GM10248 (cell line): ENCODE measurements around the gene KLHDC7B.

Experiments
- CTCF ChIA-PET: fragments of 300-600 bp; sonication (Branson Sonifier 250); formaldehyde crosslinking; extraction: SDS; loops from one replicate; lab custom pipeline; 2021; ENCODE audit warnings: antibody characterized with exemption; lab: Yijun Ruan, JAX
- POLR2A ChIA-PET: fragments of 350-650 bp; sonication (Branson Sonifier 250); formaldehyde crosslinking; extraction: SDS; loops from one replicate; lab custom pipeline; 2020; ENCODE audit warnings: antibody characterized with exemption; lab: Yijun Ruan, JAX
- DNase-seq: peaks from one replicate; pipeline ENCODE4 v3.0.0; 2012; ENCODE audit errors: extremely low spot score
- TF ChIP-seq, protein P1 (sequence below): IDR thresholded peaks from 2 replicates; pipeline ENCODE4 v1.5.1; 2012; ENCODE audit warnings: mild to moderate bottlenecking, low read depth; ENCODE audit errors: extremely low read depth, missing control alignments, control extremely low read depth

KLHDC7B gene

DNA sequence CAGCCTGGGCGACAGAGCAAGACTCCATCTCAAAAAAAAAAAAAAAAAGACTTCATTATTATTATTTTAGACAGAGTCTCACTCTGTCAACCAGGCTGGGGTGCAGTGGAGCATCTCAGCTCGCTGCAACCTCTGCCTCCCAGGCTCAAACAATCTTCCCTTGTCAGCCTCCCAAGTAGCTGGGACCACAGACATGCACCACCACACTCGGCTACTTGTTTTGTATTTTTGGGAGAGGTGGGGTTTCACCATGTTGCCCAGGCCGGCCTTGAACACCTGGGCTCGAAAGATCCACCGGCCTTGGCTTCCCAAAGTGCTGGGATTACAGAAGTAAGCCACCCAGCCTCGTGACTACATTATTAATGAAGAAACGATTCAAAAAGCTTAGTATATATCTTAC is 10.6 kb upstream of the KLHDC7B start:
- ChIA-PET CTCF (interaction anchor here (1.2 to 3.5 kb wide), 4 partner anchors 10 to 86 kb away, joined by 3 to 33 read pairs (median 6); partner anchors contain the start of genes SCO2 and SYCE3), POLR2A (interaction anchor here (0.6 to 1.2 kb wide), 4 partner anchors 12 to 86 kb away, joined by 3 to 8 read pairs (median 4); no protein-coding TSS in a partner anchor)
- TF ChIP-seq, protein P1, sequence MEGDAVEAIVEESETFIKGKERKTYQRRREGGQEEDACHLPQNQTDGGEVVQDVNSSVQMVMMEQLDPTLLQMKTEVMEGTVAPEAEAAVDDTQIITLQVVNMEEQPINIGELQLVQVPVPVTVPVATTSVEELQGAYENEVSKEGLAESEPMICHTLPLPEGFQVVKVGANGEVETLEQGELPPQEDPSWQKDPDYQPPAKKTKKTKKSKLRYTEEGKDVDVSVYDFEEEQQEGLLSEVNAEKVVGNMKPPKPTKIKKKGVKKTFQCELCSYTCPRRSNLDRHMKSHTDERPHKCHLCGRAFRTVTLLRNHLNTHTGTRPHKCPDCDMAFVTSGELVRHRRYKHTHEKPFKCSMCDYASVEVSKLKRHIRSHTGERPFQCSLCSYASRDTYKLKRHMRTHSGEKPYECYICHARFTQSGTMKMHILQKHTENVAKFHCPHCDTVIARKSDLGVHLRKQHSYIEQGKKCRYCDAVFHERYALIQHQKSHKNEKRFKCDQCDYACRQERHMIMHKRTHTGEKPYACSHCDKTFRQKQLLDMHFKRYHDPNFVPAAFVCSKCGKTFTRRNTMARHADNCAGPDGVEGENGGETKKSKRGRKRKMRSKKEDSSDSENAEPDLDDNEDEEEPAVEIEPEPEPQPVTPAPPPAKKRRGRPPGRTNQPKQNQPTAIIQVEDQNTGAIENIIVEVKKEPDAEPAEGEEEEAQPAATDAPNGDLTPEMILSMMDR, result no peak
- DNase-seq, result no peak

DNA sequence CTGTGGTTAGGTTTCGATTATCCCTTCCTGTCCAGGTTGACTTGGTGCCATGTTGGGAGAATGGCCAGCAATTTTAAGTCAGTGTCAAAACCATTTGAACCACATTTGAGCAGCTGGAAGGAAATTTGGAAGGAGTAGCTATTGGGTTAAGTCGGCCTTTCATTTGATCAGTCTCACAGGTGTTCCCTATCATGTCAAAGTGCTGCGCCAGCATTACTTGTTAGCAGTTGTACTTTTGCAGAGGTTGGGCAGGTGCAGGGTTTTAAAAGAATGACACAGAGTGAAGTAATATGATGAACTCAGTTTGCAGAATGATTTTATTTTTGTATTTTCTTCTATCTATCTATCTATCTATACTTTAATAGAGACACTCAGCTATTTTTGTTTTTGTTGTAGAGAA is 9.5 kb upstream of the KLHDC7B start:
- CTCF ChIA-PET, result interaction anchor here (1.2 to 3.5 kb wide), 2 partner anchors 11 to 27 kb away, joined by 3 to 33 read pairs; partner anchors contain the start of genes SCO2 and SYCE3
- no peak for DNase-seq
- TF ChIP-seq, protein P1, result no peak
- POLR2A ChIA-PET, result no interaction called here

DNA sequence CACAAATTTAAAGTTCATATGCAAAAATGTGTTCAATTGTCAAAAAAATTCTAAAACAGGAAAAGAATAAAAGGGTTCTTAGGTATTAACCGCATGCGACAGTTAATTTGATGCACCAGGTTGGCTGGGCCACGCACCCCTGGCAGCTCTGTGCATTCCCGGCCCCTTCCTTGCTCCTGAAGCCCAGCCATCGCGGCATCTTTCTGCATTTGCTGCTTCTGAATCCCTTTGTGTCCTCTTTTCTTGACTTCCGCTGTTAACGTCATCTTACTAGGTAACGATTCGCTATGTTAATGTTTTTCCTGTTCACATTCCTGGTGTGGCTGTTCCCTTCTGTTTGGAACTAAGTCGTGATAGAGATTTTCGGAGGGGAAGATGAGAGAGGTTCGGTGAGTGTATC is 7.9 kb upstream of the KLHDC7B start:
- no peak for DNase-seq
- CTCF ChIA-PET, result interaction anchor here (16.1 kb wide), 1 partner anchor 11 kb away, joined by 136 read pairs; the partner anchor contains the start of genes SCO2 and TYMP
- TF ChIP-seq, protein P1, result no peak
- POLR2A ChIA-PET, result no interaction called here

DNA sequence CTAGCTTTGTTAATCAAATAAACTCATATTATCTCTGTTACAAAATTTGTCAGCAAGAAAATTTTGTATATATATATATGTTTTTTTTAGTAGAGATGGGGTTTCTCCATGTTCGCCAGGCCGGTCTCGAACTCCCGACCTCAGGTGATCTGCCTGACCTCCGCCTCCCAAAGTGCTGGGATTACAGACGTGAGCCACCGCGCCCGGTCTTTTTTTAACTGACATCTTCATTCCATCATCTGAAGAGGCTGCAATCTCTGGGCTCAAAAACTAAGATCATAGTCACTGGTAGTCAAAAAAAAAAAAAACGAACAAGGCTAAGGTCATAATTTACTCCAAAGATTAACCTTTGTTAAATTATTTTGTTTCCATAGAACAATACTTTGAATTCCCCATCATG is 5.3 kb upstream of the KLHDC7B start:
- CTCF ChIA-PET, result interaction anchor here (0.7 to 16.1 kb wide), 6 partner anchors 8 to 81 kb away, joined by 3 to 136 read pairs (median 4); partner anchors contain the start of genes SCO2 and TYMP
- TF ChIP-seq, protein P1, result no peak
- POLR2A ChIA-PET, result interaction anchor here (1.0 to 2.7 kb wide), 3 partner anchors 8 to 22 kb away, joined by 4 to 15 read pairs (median 4); partner anchors contain the start of genes SCO2 and SYCE3
- no peak for DNase-seq

DNA sequence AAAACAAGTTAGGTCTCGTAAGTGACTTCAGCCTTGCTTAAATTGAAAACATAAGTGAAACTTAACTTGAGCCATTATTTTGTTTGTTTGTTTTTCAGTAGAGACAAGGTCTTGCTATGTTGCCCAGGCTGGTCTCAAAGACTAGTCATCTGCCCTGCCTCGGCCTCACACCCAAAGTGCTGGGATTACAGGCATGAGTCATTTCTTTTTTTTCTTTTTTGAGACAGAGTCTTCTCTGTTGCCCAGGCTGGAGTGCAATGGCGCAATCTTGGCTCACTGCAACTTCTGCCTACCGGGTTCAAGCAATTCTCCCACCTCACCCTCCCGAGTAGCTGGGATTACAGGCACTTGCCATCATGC is 4.1 kb upstream of the KLHDC7B start:
- DNase-seq, result peak; percentile 29
- POLR2A ChIA-PET, result interaction anchor here (1.0 to 1.4 kb wide), 2 partner anchors 10 to 21 kb away, joined by 4 read pairs; partner anchors contain the start of gene SYCE3
- CTCF ChIA-PET, result interaction anchor here (1.3 to 16.1 kb wide), 5 partner anchors 15 to 86 kb away, joined by 3 to 136 read pairs (median 7); partner anchors contain the start of genes ARSA, SCO2, SYCE3 and TYMP

DNA sequence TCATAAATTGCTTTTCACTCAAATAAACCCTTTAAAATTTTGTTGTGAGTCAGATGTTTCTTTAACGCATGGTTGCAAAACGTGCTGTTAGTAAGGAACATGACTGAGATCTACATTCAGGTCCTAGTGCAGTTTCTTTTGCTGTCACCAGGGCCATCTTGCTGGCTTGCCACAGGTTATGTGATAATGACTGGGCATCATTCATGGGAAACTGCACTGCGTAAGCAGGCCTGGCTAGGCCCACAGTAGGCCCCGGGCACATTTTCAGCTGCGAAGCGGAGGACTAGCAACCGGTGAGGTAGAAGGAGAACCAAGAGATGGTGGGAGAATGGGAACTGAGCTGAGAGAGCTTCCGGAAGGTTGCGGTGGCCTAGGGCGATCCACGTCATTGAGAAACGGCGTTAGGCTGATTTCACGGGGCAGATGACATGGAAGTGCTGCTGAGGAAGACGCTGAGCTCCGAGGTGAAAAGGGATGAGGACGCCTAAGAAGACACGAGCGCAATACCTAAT is 3.2 kb upstream of the KLHDC7B start:
- peak; percentile 57 for DNase-seq
- ChIA-PET CTCF (interaction anchor here (1.3 to 16.1 kb wide), 5 partner anchors 15 to 85 kb away, joined by 3 to 136 read pairs (median 7); partner anchors contain the start of genes ARSA, SCO2, SYCE3 and TYMP), POLR2A (interaction anchor here (1.0 kb wide), 1 partner anchor 17 kb away, joined by 5 read pairs; the partner anchor contains the start of gene SCO2)
- TF ChIP-seq, protein P1, result no peak
